Peyer's patch (tissue), 4 donors: ENCODE results near the gene TAS2R1.

Source experiments
- POLR2A ChIP-seq, 2 donors: fragments of 450-650 bp; IDR thresholded peaks; one replicate each; pipeline ENCODE4 v1.5.1; 2017; ENCODE audit warnings: antibody characterized with exemption in 2 of 2, mild to moderate bottlenecking in 2 of 2, moderate library complexity in 2 of 2
- TF ChIP-seq, protein P1 (sequence below), 6 experiments: fragments of 450-650 bp in 4 of 6; fragments of 200-600 bp in 2 of 6; sonication (generic) in 1 of 6; IDR thresholded peaks; one replicate each; pipeline ENCODE4 v1.5.1; 2017 to 2019; ENCODE audit warnings: antibody characterized with exemption in 6 of 6, mild to moderate bottlenecking in 3 of 6, moderate library complexity in 1 of 6

DNA sequence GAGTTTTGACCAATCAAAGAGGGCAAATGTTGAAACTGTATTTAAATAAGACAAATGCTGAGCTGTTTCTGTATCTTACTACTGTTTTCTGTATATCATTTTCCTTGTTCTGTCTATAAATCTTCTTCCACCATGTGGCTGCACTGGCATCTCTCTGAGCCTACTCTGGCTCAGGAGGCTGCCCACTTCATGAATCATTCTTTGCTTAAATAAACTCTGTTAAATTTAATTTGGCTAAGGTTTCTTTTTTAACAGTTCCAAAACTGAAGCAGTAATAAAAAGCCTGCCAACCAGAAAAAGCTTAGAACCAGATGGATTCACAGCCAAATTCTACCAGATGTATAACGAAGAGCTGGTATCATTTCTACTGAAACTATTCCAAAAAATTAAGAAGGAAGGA is 40.2 kb upstream of the TAS2R1 start:
- TF ChIP-seq, protein P1, sequence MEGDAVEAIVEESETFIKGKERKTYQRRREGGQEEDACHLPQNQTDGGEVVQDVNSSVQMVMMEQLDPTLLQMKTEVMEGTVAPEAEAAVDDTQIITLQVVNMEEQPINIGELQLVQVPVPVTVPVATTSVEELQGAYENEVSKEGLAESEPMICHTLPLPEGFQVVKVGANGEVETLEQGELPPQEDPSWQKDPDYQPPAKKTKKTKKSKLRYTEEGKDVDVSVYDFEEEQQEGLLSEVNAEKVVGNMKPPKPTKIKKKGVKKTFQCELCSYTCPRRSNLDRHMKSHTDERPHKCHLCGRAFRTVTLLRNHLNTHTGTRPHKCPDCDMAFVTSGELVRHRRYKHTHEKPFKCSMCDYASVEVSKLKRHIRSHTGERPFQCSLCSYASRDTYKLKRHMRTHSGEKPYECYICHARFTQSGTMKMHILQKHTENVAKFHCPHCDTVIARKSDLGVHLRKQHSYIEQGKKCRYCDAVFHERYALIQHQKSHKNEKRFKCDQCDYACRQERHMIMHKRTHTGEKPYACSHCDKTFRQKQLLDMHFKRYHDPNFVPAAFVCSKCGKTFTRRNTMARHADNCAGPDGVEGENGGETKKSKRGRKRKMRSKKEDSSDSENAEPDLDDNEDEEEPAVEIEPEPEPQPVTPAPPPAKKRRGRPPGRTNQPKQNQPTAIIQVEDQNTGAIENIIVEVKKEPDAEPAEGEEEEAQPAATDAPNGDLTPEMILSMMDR (IDR thresholded peaks at IDR 0.05) = no peak
- no peak for TF ChIP-seq POLR2A (IDR thresholded peaks at IDR 0.05)
